DOHH2 (cell line): Measurements from ENCODE around the gene SFXN5.

ENCODE experiments used
- H3F3A ChIP-seq: fragments of 200-600 bp; sonication (generic), shearing (Covaris generic); 2 replicates; pipeline ENCODE4 v1.6.0; 2016; ENCODE audit warnings: antibody characterized with exemption, mild to moderate bottlenecking; ENCODE audit not compliant: control insufficient read depth, insufficient read depth
- H3K27ac ChIP-seq: fragments of 200-600 bp; sonication (generic); 2 replicates; pipeline ENCODE4 v1.5.1; 2014; ENCODE audit warnings: low read depth, mild to moderate bottlenecking, low read length, moderate library complexity
- H3K27me3 ChIP-seq: fragments of 200-600 bp; sonication (generic); 2 replicates; pipeline ENCODE4 v1.6.1; 2014; ENCODE audit warnings: mild to moderate bottlenecking, low read length, mixed read lengths; ENCODE audit not compliant: control insufficient read depth
- H3K36me3 ChIP-seq: fragments of 200-600 bp; sonication (generic); 2 replicates; pipeline ENCODE4 v1.6.1; 2014; ENCODE audit warnings: mild to moderate bottlenecking, low read length, moderate library complexity, mixed read lengths; ENCODE audit not compliant: control insufficient read depth
- H3K4me1 ChIP-seq: fragments of 200-600 bp; sonication (generic); 2 replicates; pipeline ENCODE4 v1.6.1; 2014; ENCODE audit warnings: mild to moderate bottlenecking, low read length, mixed read lengths; ENCODE audit not compliant: control insufficient read depth
- H3K4me2 ChIP-seq: fragments of 200-600 bp; sonication (generic); 2 replicates; pipeline ENCODE4 v1.6.0; 2014; ENCODE audit warnings: mild to moderate bottlenecking, low read length, moderate library complexity
- H3K4me3 ChIP-seq: fragments of 200-600 bp; sonication (generic); 2 replicates; pipeline ENCODE4 v1.5.1; 2014; ENCODE audit warnings: mild to moderate bottlenecking, low read length, mixed read lengths
- H3K79me2 ChIP-seq: fragments of 200-600 bp; sonication (generic); 2 replicates; pipeline ENCODE4 v1.6.1; 2014; ENCODE audit warnings: mild to moderate bottlenecking, low read length, mixed read lengths; ENCODE audit not compliant: control insufficient read depth
- H3K9me2 ChIP-seq: fragments of 200-600 bp; sonication (generic); replicated peaks from 2 replicates; pipeline ENCODE4 v1.6.1; 2014; ENCODE audit warnings: mild to moderate bottlenecking, low read length, mixed read lengths; ENCODE audit not compliant: control insufficient read depth
- H3K9me3 ChIP-seq: fragments of 200-600 bp; sonication (generic); 2 replicates; pipeline ENCODE4 v1.6.1; 2014; ENCODE audit warnings: antibody characterized with exemption, low read length, mixed read lengths; ENCODE audit not compliant: control insufficient read depth, insufficient read depth
- H4K20me1 ChIP-seq: fragments of 200-600 bp; sonication (generic); 2 replicates; pipeline ENCODE4 v1.6.0; 2014; ENCODE audit warnings: low read depth, mild to moderate bottlenecking, antibody characterized with exemption, low read length, moderate library complexity; ENCODE audit not compliant: control insufficient read depth, insufficient read depth
- EZH2phosphoT487 ChIP-seq: fragments of 200-600 bp; sonication (generic); IDR thresholded peaks from 2 replicates; pipeline ENCODE4 v1.6.1; 2017; ENCODE audit warnings: borderline replicate concordance, mild to moderate bottlenecking, antibody characterized with exemption, low read length, moderate library complexity, mixed read lengths
- TF ChIP-seq, protein P1 (sequence below): fragments of 200-600 bp; sonication (generic); IDR thresholded peaks from one replicate; pipeline ENCODE4 v1.5.1; 2014; ENCODE audit warnings: antibody characterized with exemption, mild to moderate bottlenecking, low read depth, low read length; ENCODE audit not compliant: poor library complexity, severe bottlenecking

SFXN5 gene

DNA sequence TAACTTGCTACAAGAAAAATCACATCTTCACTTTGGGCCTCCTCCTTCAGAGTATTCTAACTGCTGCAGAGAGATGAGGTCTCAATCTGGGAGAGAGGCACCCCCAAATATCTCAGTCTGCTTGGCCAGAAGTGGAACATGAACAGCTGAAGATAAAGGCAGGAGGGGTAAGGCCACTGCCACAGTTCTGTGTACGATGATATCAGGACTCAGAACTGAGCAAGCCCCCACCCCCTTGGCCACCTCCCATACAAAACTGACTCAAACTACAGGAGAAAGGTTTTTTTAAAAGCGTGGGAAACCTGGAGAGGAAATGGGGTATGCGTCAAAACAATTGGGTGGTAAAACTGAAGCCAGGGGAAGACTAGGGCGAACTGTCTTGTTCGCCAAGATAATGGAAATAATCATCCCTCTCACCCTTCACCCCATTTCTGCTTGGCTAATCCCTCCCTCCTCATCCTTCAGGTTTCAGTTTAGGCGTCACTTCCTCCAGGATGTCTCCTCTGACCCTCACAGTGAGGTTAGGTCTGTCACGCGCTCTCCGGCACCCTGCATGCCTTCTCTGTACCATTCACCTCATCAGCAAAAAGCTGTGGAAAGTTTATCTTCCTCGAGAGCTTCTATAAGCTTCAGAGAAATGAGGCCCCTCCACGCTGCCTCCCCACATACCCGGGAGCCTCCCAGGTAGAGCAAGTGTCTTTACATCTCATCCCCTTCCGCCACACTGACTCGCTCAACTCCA lies 64.4 kb downstream of the SFXN5 start:
- Histone ChIP-seq H3K9me2 (no peaks in the 10 kb centered on the region), H3K27ac (no peak overlapping the region), H3K27me3 (no peaks in the 10 kb centered on the region), H3K4me1 (no peaks in the 10 kb centered on the region), H3F3A (no peaks in the 10 kb centered on the region), H3K9me3 (no peaks in the 10 kb centered on the region), H3K36me3 (no peaks in the 10 kb centered on the region), H3K79me2 (no peaks in the 10 kb centered on the region), H3K4me3 (no peak overlapping the region), H4K20me1 (no peaks in the 10 kb centered on the region), H3K4me2 (no peak overlapping the region)
- TF ChIP-seq, protein P1, sequence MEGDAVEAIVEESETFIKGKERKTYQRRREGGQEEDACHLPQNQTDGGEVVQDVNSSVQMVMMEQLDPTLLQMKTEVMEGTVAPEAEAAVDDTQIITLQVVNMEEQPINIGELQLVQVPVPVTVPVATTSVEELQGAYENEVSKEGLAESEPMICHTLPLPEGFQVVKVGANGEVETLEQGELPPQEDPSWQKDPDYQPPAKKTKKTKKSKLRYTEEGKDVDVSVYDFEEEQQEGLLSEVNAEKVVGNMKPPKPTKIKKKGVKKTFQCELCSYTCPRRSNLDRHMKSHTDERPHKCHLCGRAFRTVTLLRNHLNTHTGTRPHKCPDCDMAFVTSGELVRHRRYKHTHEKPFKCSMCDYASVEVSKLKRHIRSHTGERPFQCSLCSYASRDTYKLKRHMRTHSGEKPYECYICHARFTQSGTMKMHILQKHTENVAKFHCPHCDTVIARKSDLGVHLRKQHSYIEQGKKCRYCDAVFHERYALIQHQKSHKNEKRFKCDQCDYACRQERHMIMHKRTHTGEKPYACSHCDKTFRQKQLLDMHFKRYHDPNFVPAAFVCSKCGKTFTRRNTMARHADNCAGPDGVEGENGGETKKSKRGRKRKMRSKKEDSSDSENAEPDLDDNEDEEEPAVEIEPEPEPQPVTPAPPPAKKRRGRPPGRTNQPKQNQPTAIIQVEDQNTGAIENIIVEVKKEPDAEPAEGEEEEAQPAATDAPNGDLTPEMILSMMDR = no peak
- no peak for TF ChIP-seq EZH2phosphoT487

DNA sequence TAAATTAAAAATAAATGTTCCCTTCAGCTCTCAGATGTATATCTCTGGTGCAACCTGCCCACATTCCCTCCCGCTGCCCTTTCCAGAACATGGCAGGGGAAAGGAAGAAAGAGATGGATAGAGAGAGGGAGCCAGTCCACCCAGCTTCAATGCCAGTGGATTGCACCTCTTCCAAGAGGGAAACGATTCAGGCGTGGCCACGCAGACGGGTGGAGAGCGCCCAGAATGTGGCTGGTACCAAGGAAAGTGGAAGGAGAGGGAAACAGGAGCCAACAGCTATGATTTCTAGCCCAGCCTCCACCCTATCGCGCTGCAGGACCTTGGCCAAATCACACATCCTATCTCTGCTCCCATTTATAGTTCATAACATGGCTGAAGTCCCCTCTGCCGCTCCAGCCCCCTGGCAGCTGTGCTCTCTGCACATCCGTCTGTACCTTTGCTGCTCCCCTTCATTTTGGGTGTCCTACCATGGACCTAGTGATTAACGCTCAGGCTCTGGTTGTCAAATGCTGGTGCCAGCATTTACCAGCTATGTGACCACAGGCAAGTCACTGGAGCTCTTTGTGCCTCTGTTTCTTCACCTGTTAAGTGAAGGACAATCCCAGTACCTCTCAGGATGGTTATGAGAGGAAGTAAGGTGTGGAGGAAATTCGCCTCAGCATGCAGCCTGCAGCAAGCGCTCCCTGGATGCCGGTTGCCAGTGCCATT lies 66.5 kb downstream of the SFXN5 start:
- no peaks in the 10 kb centered on the region for H3K79me2 ChIP-seq
- no peaks in the 10 kb centered on the region for H3K9me3 ChIP-seq
- no peaks in the 10 kb centered on the region for H3F3A ChIP-seq
- no peak overlapping the region for H3K4me2 ChIP-seq
- no peaks in the 10 kb centered on the region for H3K4me1 ChIP-seq
- no peaks in the 10 kb centered on the region for H4K20me1 ChIP-seq
- H3K27me3 ChIP-seq = no peaks in the 10 kb centered on the region
- no peaks in the 10 kb centered on the region for H3K36me3 ChIP-seq
- no peaks in the 10 kb centered on the region for H3K9me2 ChIP-seq
- no peak overlapping the region for H3K4me3 ChIP-seq
- H3K27ac ChIP-seq = no peak overlapping the region
- TF ChIP-seq, protein P1 = no peak
- TF ChIP-seq EZH2phosphoT487 = no peak

DNA sequence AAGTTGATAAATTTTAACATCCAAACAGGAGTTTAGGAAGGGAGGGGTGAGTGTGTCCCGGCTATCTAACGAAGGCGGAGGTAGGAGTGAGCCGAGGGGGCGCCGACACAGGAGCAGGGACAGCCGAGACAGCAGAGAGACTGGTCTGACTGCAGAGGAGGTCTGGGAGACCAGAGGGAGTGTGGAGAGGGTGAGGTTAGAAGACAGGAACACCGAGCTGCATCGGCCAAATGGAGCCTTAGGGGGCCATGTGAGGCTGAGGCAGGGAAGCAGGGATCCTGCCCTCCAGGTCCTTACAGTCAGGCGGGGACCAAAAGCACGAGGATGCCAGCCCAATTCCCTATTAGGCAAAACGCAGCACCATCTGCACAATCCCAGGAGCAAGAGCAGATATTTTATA lies 67.0 kb downstream of the SFXN5 start:
- H3K9me3 ChIP-seq = no peaks in the 10 kb centered on the region
- H3K9me2 ChIP-seq = no peaks in the 10 kb centered on the region
- no peak overlapping the region for H3K4me3 ChIP-seq
- no peaks in the 10 kb centered on the region for H3K27me3 ChIP-seq
- TF ChIP-seq, protein P1 = no peak
- TF ChIP-seq EZH2phosphoT487 = no peak
- H3K4me2 ChIP-seq = no peak overlapping the region
- no peaks in the 10 kb centered on the region for H3K36me3 ChIP-seq
- no peaks in the 10 kb centered on the region for H3K79me2 ChIP-seq
- H3F3A ChIP-seq = no peaks in the 10 kb centered on the region
- no peaks in the 10 kb centered on the region for H3K4me1 ChIP-seq
- no peak overlapping the region for H3K27ac ChIP-seq
- no peaks in the 10 kb centered on the region for H4K20me1 ChIP-seq
